ENCODE measurements around the gene TFDP2.
A peak's percentile ranks its signal among the peaks of the same experiment; 100 is the strongest.
"Not testable (repeated sequence)": the region's sequence is repeated elsewhere in the genome, so short reads cannot be mapped to it uniquely, and the experiment has no call there.

The TFDP2 gene

GRCh38 chr3:142148792-142149672 lies at the start of gene TFDP2:
TFDP2 (minus strand) TSS chr3:142149544; CDS start chr3:142101749, 47,795 bp downstream.
- peak; percentile 92 for DNase-seq (ENCODE audit: low spot score)

- no peak for DNase-seq (ENCODE audit: low spot score)
Measured at GRCh38 chr3:142188846-142189245, 39.5 kb upstream of the TFDP2 start.

GRCh38 chr3:142180761-142181362 lies 31.5 kb upstream of the TFDP2 start:
- peak; percentile 26 for DNase-seq (ENCODE audit: low spot score)

- no peak for DNase-seq (ENCODE audit: low spot score)
Measured at GRCh38 chr3:142175478-142175877, 26.1 kb upstream of the TFDP2 start.

- DNase-seq (ENCODE audit: low spot score) = no peak
Measured at GRCh38 chr3:142174559-142174958, 25.2 kb upstream of the TFDP2 start.

- no peak for DNase-seq (ENCODE audit: low spot score)
Measured at GRCh38 chr3:142168514-142168913, 19.2 kb upstream of the TFDP2 start.

GRCh38 chr3:142165194-142165593 lies 15.8 kb upstream of the TFDP2 start:
- peak; percentile 12 for DNase-seq (ENCODE audit: low spot score)

GRCh38 chr3:142159083-142159740 lies 9.9 kb upstream of the TFDP2 start:
- DNase-seq (ENCODE audit: low spot score) = no peak

GRCh38 chr3:142154186-142154585 lies 4.8 kb upstream of the TFDP2 start:
- DNase-seq (ENCODE audit: low spot score) = no peak

- DNase-seq (ENCODE audit: low spot score) = no peak
Measured at GRCh38 chr3:142152384-142152783, 3.0 kb upstream of the TFDP2 start.

GRCh38 chr3:142151828-142152227 lies 2.5 kb upstream of the TFDP2 start:
- DNase-seq (ENCODE audit: low spot score) = no peak

- DNase-seq (ENCODE audit: low spot score) = no peak
Measured at GRCh38 chr3:142151240-142151639, 1.9 kb upstream of the TFDP2 start.

- no peak for DNase-seq (ENCODE audit: low spot score)
Measured at GRCh38 chr3:142150271-142150670, 927 bp upstream of the TFDP2 start.

GRCh38 chr3:142149673-142149992 lies 289 bp upstream of the TFDP2 start:
- peak; percentile 8 for DNase-seq (ENCODE audit: low spot score)

- peak; percentile 9 for DNase-seq (ENCODE audit: low spot score)
Measured at GRCh38 chr3:142148044-142148791, 1.1 kb downstream of the TFDP2 start.

- DNase-seq (ENCODE audit: low spot score) = not testable (repeated sequence)
Measured at GRCh38 chr3:142144587-142144986, 4.8 kb downstream of the TFDP2 start.

- DNase-seq (ENCODE audit: low spot score) = not testable (repeated sequence)
Measured at GRCh38 chr3:142140608-142141285, 8.6 kb downstream of the TFDP2 start.

GRCh38 chr3:142137089-142137488 lies 12.3 kb downstream of the TFDP2 start:
- not testable (repeated sequence) for DNase-seq (ENCODE audit: low spot score)

GRCh38 chr3:142134799-142135325 lies 14.5 kb downstream of the TFDP2 start:
- no peak for DNase-seq (ENCODE audit: low spot score)

GRCh38 chr3:142129516-142130171 lies 19.7 kb downstream of the TFDP2 start:
- DNase-seq (ENCODE audit: low spot score) = no peak

Measured in hepatic stellate cell (primary cell).